NCI-H2196 treated with DMSO at 0.1 percent for 48 hours (cell line): ENCODE measurements around the gene SPACA4.

ENCODE experiments used
- DNase-seq: peaks from one replicate; lab custom pipeline; 2025; ENCODE audit not compliant: unreplicated experiment; lab: John Stamatoyannopoulos, UW

The SPACA4 gene

DNA sequence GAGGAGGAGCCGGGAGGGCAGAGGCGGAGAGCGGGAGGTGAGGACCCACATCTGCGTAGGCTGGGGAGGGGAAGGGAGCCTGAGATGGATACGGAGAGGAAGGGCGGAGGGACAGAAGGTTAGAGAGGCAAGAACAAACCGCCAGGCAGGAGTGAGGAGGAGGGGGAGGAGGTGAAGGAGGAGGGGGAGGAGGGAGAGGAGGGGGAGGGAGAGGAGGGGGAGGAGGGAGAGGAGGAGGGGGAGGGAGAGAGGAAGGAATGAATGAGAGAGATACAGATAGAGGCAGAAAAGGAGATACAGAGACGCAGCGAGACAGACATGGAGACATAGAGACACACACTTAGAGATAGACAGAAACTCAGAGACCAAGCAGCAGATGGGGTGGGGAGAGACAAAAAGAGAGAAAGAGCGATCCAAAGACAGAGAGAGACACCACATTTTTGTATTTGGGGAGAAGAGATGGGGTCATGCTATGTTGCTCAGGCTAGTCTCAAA, 40.2 kb downstream of the SPACA4 start:
- DNase-seq: peak; percentile 93

DNA sequence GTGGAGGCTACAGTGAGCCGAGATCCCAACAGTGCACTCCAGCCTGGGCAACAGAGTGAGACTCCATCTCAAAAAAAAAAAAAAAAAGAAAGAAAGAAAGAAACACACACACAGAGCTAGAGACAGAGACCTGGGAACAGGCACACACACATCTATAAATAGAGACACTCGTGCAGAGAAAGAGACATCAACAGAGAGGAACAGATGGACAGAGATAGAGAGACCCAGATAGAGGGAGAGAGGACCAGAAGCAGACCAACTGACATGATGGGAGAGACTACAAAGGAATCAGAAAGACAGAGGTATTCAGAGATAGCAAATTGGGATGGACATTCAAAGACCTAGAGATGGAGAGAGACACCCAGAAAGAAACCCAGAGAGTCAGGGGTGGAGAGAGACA, 41.6 kb downstream of the SPACA4 start:
- DNase-seq: no peak

DNA sequence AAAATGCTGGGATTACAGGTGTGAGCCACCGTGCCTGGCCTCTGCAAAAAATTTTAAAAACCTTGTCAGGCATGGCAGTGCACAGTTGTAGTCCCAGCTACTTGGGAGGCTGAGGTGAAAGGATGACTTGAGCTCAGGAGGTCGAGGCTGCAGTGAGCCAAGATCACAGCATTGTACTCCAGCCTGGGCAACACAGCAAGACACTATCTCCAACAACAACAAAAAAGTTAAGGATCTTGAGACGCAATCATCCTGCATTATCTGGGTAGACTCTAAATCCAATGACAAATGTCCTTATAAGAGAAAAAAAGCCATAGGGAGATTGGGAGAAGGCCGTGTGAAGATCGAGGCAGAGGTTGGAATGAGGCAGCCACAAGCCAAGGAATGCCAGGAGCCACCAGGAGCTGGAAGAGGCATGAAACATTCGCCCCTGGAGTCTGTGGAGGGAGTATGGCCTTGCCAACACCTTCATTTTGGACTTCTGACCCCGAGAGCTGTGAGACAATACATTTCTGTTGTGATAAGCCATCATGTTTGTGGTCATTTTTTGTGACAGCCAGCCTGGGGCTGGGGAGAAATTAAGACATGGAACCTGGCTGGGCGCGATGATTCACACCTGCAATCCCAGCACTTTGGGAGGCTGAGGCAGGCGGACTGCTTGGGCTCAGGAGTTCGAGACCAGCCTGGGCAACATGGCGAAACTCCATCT, 44.6 kb downstream of the SPACA4 start:
- DNase-seq: no peak

DNA sequence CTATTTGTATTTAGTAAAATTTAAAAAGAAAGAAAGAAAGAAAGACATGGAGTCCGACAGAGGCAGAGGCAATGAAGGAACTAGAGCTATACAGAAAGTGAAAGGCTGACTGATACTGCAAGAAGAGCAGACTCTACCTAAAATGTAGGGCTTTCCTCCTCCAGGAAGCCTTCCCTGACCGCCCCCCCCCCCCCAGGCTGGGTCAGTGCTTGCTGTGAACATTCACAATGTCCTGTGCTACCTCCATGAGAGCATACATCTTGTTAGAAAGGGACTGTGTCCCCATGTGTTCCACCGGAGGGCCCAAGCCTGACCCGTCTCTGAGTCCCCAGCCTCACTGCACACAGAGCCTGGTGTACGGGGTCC, 45.1 kb downstream of the SPACA4 start:
- DNase-seq: no peak

DNA sequence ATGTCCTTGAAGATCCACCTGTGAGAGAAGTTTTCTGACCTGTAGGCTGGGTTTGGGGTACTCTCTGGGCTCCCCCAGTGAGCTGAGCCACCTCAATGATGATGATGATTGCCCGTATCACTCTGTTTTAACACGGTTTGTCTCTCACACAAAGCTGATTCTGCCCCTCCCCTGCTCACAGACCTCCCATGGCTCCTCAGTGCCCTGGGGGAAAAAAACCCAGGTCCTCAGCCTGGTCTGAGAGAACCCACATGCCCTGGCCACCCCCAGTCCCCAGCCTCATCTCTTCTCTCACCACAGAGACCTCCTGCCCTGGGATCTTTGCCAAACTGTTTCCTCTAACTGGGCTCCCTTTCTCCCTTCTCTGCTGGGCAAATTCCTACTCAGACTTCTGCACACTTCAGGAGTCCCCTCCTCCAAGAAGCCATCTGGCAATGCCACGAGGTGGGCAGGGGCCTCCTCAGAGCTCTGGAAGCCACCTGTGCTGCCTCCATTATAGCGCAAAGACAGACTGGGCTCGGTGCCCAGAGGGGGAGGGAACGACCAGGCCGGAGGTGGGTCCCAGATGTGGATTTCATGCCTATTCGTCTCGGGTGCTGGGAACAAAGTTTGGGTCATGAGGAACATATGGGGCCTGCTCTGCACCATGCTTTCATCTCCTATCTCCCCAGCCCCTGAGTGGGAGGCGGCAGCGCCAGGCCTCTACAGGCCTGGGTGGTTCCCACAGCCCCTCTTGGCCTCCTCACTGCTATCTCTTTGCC, 47.9 kb downstream of the SPACA4 start:
- no peak for DNase-seq

DNA sequence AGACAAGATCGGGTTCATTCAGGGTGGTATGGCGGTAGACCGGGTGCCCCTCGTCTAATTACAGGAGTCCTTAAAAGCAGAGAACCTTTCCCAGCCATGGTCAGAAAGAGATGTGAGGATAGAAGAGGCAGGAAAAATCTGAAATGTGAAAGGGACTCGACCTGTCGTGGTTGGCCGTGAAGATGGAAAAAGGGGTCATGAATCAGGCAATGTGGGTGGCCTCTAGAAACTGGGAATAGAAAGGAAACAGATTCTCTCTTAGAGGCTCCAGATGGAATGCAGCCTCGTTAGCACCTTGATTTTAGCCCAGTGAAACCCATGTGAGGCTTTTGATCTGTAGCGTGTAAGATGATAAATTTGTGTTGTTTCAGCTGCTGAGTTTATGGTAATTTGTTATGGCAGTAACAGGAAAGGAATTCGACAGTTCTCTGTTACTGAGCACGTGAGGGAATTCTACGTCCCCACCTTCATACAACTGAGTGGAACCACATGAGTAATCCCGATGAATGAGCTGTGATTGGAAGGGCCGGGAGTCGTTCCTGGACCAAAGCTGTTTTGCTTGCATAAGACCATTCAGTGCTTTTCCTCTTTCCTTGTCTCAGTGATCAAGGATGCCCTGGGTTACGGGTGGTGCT, 50.4 kb downstream of the SPACA4 start:
- DNase-seq: no peak
